GM20000 (cell line): ENCODE results near the gene ORAI3.

ENCODE experiments used
- DNase-seq: peaks from one replicate; pipeline ENCODE4 v3.0.0; 2012; ENCODE audit warnings: low spot score
- CTCF ChIP-seq: IDR thresholded peaks from 2 replicates; pipeline ENCODE4 v1.5.1; 2012; ENCODE audit warnings: mild to moderate bottlenecking, control low read depth; ENCODE audit errors: extremely low read depth, missing control alignments

ORAI3 gene

GRCh38 chr16:30976486-30976885 lies 27.6 kb downstream of the ORAI3 start:
- DNase-seq, result no peak
- TF ChIP-seq CTCF, result no peak

- no peak for TF ChIP-seq CTCF
- no peak for DNase-seq
Measured at GRCh38 chr16:30977502-30977901, 28.6 kb downstream of the ORAI3 start.

GRCh38 chr16:30979170-30980022 lies 30.5 kb downstream of the ORAI3 start:
- TF ChIP-seq CTCF, result no peak
- DNase-seq, result no peak

GRCh38 chr16:30980023-30980371 lies 31.1 kb downstream of the ORAI3 start:
- DNase-seq, result no peak
- TF ChIP-seq CTCF, result no peak

- DNase-seq, result no peak
Measured at GRCh38 chr16:30980434-30980833, 31.6 kb downstream of the ORAI3 start.

GRCh38 chr16:30980959-30981358 lies 32.1 kb downstream of the ORAI3 start:
- DNase-seq, result no peak
- TF ChIP-seq CTCF, result no peak

More at GRCh38 chr16:30980434-30980833, 31.6 kb downstream of the ORAI3 start:
- no peak for TF ChIP-seq CTCF

GRCh38 chr16:30982548-30983288 lies 33.9 kb downstream of the ORAI3 start:
- no peak for DNase-seq
- no peak for TF ChIP-seq CTCF
